Activated T-cell treated with anti-CD3 and anti-CD28 coated beads, Interleukin-2, amount 50 U/mL, for 4 hours (primary cell): Measurements from ENCODE around the gene RECQL5. TPM values are rescaled to one million over a fixed set of nuclear protein-coding genes. Genes with fewer than 3 reads are reported as not detected.

Source experiments
- ATAC-seq, 2 donors: fragments of 200-7000 bp; cut with Tn5 transposase; one replicate each; pipeline ENCODE4 v1.10.0; 2021
- DNase-seq: peaks from one replicate; pipeline ENCODE4 v3.0.0-alpha.2; 2020
- H3K27me3 Mint-ChIP-seq: one replicate; pipeline ENCODE4 v1.8.0; 2021; ENCODE audit warnings: low read depth, mixed read lengths
- H3K36me3 Mint-ChIP-seq: one replicate; pipeline ENCODE4 v1.8.0; 2022; ENCODE audit warnings: mixed read lengths; ENCODE audit not compliant: insufficient read depth
- H3K4me1 Mint-ChIP-seq: one replicate; pipeline ENCODE4 v1.8.0; 2021; ENCODE audit warnings: low read depth, mixed read lengths
- H3K4me3 Mint-ChIP-seq: one replicate; pipeline ENCODE4 v1.8.0; 2021; ENCODE audit warnings: mild to moderate bottlenecking, moderate library complexity, mixed read lengths
- H3K9me3 Mint-ChIP-seq: one replicate; pipeline ENCODE4 v1.8.0; 2021; ENCODE audit warnings: mixed read lengths
- total RNA-seq, 3 donors: library from RNA; stranded (reverse); gene quantifications; one replicate each; pipeline ENCODE4 v1.2.1, GENCODE V29; 2021

Gene RECQL5
- total RNA-seq, 3 donors from 2014 or later = 20.7 to 26.1 (median 21.8) TPM

- Mint-ChIP-seq H3K4me1 (peaks cover 9% of the 10 kb centered on the region), H3K36me3 (no peaks in the 10 kb centered on the region), H3K4me3 (no peak overlapping the region), H3K9me3 (no peaks in the 10 kb centered on the region), H3K27me3 (no peaks in the 10 kb centered on the region)
- no peak for DNase-seq
- ATAC-seq = no peak
These were observed 29.4 kb downstream of the RECQL5 start for GRCh38 chr17:75637551-75637950.

GRCh38 chr17:75637143-75637538 is 29.8 kb downstream of the RECQL5 start:
- no peaks in the 10 kb centered on the region for H3K36me3 Mint-ChIP-seq
- H3K4me3 Mint-ChIP-seq = no peak overlapping the region
- no peaks in the 10 kb centered on the region for H3K9me3 Mint-ChIP-seq
- peaks cover 9% of the 10 kb centered on the region for H3K4me1 Mint-ChIP-seq
- no peak for ATAC-seq
- no peak for DNase-seq
- no peaks in the 10 kb centered on the region for H3K27me3 Mint-ChIP-seq

DNA sequence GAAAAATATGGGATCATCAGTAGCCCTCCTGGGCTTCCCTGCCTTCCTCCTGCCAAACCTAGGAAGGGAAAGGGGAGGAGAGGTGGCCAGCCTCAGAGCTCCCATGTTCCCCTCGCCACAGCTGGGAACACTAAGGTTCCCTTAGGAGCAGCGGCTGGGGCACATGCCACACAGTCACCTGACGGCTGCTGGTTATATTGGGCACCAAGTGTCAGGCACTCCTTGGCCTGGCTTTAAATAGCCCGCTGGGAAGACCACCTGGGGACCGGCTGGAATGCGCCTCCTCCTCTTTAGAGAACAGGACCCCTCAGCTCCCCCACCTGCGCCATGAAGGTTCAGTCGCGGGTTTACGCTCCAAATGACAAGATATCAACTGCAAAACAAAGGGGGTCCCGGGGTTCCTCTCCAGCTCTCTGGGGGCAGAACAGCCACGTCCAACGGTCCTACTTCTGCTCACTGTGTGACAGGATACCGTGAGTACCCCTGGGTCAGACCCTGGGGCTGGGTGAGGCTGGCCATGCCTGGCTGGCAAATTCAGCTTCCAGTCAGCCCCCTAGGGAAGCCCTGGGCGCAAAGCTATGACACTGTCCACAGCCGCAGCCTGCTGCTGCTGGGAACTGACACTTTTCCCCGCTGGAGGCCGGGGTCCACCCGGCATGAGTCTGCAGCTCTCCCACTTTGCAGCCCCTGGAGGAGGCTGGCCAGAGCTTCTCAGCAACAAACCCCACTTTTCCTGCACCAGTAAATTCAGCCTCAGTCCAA is 30.4 kb downstream of the RECQL5 start:
- Mint-ChIP-seq H3K27me3 (no peaks in the 10 kb centered on the region), H3K36me3 (no peaks in the 10 kb centered on the region), H3K4me3 (no peak overlapping the region), H3K9me3 (no peaks in the 10 kb centered on the region), H3K4me1 (peaks cover 9% of the 10 kb centered on the region)
- DNase-seq (no peak), ATAC-seq (no peak)

DNA sequence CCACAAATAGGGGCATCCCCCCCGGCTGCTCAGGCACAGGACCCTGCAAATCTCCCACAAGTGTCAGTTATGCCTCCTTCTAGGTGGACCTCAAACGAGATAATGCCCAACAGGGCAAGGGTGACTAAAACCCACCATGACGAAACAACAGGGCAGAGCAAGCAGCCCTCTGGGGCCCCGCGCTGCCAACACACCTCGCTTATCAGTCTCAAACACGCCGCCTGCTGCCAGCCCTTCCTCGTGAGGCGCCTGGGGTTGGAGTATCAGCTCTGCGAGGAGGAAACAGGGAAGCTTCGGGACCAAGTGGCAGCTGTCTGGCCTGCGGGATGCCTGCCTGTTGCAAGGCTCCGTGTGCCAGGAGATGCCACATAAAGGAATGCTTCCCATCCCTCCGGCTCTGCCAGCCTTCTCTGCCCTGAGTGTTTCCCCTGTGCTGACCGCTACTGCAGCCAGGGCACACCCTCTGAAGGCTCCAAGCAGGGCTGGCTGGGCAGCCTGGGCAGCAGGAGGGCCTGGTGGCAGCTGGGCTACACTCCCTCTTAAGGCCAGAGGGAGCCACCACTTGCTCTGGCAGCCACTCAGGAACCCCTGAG is 31.2 kb downstream of the RECQL5 start:
- Mint-ChIP-seq H3K9me3 (no peaks in the 10 kb centered on the region), H3K4me1 (peaks cover 9% of the 10 kb centered on the region)
- no peak for ATAC-seq

DNA sequence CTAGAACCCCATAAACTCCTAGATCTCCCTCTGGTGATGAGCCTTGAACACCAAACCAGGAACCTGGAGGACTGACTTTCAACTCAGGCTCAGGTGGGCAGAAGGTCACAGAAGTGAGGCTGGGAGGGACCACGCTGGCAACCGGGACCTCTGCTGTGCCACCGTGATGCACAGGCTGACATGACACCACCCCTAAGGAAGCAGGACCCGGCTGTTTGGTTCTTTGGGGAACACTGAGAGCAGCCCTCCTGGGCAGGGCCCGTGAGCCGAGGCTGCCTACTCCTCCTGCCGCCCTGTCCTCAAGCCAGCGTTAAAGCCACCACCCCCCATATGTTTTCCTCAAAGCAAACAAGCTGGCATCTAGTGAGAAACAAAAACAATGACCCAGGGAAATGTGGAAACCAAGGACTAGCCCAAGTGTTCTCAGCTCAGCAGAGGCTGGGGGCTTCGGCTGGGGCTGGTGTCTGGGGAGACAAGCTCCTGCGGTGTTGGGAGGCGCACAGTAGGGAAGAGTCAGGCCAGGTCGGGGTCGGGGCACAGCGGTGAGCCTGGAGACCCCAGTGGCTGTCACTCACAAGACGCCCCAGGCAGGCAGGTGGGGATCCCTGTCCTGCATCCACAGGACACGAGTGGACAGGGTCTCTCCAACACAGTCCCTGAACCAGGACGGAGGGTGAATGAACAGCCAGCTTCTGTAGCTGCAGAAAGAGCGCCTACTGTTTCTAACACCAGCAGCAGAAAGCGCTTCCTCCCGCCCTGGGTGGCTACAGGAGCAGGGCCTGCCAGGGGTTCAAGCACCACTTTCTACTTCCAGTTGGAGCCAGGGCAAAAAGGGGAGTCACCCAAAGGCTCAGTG is 32.0 kb downstream of the RECQL5 start:
- H3K9me3 Mint-ChIP-seq = no peaks in the 10 kb centered on the region
- ATAC-seq = no peak
- DNase-seq = no peak
- no peaks in the 10 kb centered on the region for H3K36me3 Mint-ChIP-seq
- H3K27me3 Mint-ChIP-seq = no peaks in the 10 kb centered on the region
- peaks cover 9% of the 10 kb centered on the region for H3K4me1 Mint-ChIP-seq
- H3K4me3 Mint-ChIP-seq = no peak overlapping the region

More for the DNA sequence above, 31.2 kb downstream of the RECQL5 start:
- DNase-seq = no peak
- no peaks in the 10 kb centered on the region for H3K36me3 Mint-ChIP-seq
- H3K27me3 Mint-ChIP-seq = no peaks in the 10 kb centered on the region
- H3K4me3 Mint-ChIP-seq = no peak overlapping the region

DNA sequence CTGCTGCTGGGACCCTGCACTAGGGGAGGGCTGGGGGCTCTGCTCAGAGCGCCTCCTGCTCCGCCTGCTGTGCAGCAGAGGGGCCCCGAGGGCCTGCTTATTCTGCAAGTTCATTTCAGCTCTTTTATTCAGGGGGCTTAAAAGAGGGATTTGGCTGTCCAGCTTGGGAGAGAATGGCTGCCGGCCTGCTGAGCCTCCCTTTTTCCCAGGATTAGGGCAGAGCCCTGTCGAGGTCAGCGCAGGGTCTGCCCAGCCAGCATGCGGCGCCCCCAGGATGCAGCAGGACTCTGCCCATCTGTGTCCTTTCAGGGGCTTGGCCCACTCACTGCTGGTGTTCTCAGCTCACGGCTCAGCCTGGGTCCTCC is 32.6 kb downstream of the RECQL5 start:
- H3K4me3 Mint-ChIP-seq = no peak overlapping the region
- H3K9me3 Mint-ChIP-seq = no peaks in the 10 kb centered on the region
- no peaks in the 10 kb centered on the region for H3K36me3 Mint-ChIP-seq
- peaks cover 9% of the 10 kb centered on the region for H3K4me1 Mint-ChIP-seq
- no peak for ATAC-seq
- no peaks in the 10 kb centered on the region for H3K27me3 Mint-ChIP-seq
- no peak for DNase-seq

DNA sequence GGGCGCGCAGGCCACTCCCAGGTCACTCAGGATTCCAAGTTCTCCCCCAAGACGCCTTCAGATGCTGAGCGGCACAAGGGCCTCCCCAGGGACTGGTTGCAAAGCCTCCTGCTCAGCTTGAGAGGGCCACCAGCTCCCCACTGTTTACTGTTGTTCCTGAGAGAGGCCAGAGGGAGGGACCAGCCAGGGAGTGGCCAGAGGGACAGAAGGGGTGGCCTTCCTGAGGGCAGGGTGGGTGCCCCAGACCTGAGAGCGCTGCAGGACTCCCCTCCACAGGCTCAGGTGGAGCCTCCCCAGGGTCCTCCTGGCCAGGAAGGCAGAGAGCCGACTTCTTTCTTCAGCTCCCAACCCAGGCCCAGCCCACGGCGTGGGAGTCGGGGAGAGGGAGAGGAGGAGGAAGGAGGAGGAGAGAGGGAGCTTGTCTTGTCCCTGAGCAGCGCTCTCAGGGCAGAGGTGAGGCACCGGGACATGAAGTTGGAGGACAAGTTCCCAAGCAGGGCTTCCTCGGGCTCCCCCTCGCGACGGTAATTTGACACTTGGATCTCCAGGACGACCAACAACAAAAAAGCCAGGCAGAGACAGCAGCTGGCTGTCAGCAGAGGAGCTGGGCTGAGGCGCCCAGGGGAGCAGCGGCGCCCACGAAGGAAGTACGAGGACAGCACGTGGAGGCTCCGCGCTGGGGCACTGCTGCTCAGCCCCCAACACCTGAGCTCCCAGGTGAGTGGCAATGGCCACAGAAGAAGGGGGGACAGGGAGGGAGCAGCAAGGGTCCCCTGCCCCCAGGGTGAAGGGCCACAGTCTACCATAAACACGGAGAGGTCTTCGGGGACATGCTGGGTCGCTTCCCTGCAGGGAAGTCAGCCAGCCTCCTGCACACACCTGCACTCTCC is 33.2 kb downstream of the RECQL5 start:
- ATAC-seq (peak; percentile 32 to 45), DNase-seq (peak; percentile 39)
- Mint-ChIP-seq H3K36me3 (no peaks in the 10 kb centered on the region), H3K4me3 (no peak overlapping the region), H3K4me1 (peaks cover 9% of the 10 kb centered on the region), H3K27me3 (no peaks in the 10 kb centered on the region), H3K9me3 (no peaks in the 10 kb centered on the region)

GRCh38 chr17:75632863-75633485 is 34.0 kb downstream of the RECQL5 start, which contains the start of gene SMIM5:
Gene SMIM5, plus strand, starts transcription at chr17:75633434. Its CDS starts 6,768 bp downstream, at chr17:75640202.
- H3K4me1 Mint-ChIP-seq = peaks cover 9% of the 10 kb centered on the region
- H3K27me3 Mint-ChIP-seq = no peaks in the 10 kb centered on the region
- H3K4me3 Mint-ChIP-seq = no peak within 1 kb of the TSS

GRCh38 chr17:75632428-75632827 is 34.5 kb downstream of the RECQL5 start:
- H3K4me3 Mint-ChIP-seq = no peak overlapping the region
- no peaks in the 10 kb centered on the region for H3K27me3 Mint-ChIP-seq
- H3K4me1 Mint-ChIP-seq = peaks cover 9% of the 10 kb centered on the region
- no peaks in the 10 kb centered on the region for H3K9me3 Mint-ChIP-seq
- ATAC-seq = no peak
- no peak for DNase-seq
- no peaks in the 10 kb centered on the region for H3K36me3 Mint-ChIP-seq

More at GRCh38 chr17:75632863-75633485, 34.0 kb downstream of the RECQL5 start, which contains the start of gene SMIM5:
- Mint-ChIP-seq H3K36me3 (no peaks in the 10 kb centered on the region), H3K9me3 (no peaks in the 10 kb centered on the region)
- DNase-seq (peak; percentile 83), ATAC-seq (peak; percentile 87 to 90)

GRCh38 chr17:75631353-75631752 is 35.6 kb downstream of the RECQL5 start:
- no peak for ATAC-seq
- Mint-ChIP-seq H3K27me3 (no peaks in the 10 kb centered on the region), H3K36me3 (no peaks in the 10 kb centered on the region), H3K4me1 (peaks cover 9% of the 10 kb centered on the region), H3K4me3 (no peak overlapping the region), H3K9me3 (no peaks in the 10 kb centered on the region)
- no peak for DNase-seq

DNA sequence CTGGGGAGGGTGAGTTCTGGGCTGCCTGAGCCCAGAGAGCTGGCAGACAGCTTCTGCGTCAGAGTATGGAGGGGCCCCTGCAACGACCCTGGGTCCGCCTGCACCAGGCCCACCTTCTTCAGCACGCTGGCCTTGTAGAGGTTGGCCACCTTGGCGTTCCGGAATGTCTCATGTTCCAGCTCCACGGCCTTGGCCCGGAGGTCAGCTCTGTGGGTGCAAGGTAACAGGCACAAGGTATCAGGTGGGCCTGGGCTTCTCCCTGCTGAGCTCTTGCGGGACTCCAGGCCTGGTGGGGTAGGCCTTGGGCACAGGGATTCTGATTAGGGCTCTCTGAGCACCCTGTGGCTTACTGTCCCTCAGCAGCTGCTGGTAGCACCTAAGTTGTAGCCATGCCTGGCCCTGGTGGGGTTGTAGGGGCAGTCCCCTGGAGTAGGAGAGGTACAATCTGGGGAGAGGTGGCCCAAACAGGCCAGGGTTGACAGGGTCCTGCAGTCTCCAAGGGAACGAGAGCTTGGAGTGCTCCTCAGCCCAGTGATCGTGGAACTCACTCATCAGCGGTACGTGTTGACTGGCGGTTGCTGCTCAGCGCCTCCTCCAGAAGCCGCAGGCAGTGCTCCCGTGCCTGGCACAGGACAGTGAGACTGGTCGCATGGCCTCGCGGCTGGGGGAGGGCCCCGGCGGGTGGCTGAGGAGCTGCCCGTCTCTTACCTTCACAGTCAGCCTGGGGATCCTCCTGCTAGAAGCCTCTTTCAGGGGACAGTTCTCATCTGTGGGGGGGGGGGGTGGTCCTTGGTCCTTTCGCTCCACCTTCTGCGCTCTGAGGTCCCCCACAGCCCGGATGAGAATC is 36.7 kb downstream of the RECQL5 start:
- Mint-ChIP-seq H3K4me1 (peaks cover 9% of the 10 kb centered on the region), H3K4me3 (no peak overlapping the region), H3K9me3 (no peaks in the 10 kb centered on the region), H3K36me3 (no peaks in the 10 kb centered on the region), H3K27me3 (no peaks in the 10 kb centered on the region)
- ATAC-seq (no peak), DNase-seq (no peak)

GRCh38 chr17:75629157-75629556 is 37.8 kb downstream of the RECQL5 start:
- Mint-ChIP-seq H3K9me3 (no peaks in the 10 kb centered on the region), H3K4me1 (peaks cover 9% of the 10 kb centered on the region), H3K36me3 (no peaks in the 10 kb centered on the region), H3K27me3 (no peaks in the 10 kb centered on the region), H3K4me3 (peak overlapping the region; percentile 13)
- DNase-seq = no peak
- no peak for ATAC-seq

DNA sequence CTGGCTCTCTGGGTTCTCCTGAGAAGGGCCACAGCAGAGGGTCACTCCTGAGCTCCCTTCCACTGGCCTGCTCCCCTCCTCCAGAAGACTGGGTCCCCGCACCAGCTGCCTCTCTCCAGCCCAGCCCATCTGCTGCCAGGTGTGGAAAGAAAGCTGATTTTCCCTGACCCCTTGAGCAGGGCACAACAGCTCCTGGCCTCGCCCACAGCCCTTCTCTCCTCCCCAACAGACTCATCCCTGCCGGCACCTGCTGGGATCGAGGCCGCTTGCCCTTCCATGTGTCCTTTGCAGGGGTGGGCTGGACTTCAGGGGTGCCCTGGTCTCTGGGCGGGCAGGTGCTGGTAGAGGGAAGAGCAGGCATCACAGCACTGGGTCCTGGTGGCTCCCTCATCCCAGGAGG is 38.5 kb downstream of the RECQL5 start:
- no peaks in the 10 kb centered on the region for H3K9me3 Mint-ChIP-seq
- no peak for DNase-seq
- ATAC-seq = no peak

More for the DNA sequence above, 38.5 kb downstream of the RECQL5 start:
- H3K27me3 Mint-ChIP-seq = no peaks in the 10 kb centered on the region
- H3K36me3 Mint-ChIP-seq = no peaks in the 10 kb centered on the region
- H3K4me1 Mint-ChIP-seq = peaks cover 5% of the 10 kb centered on the region
- H3K4me3 Mint-ChIP-seq = no peak overlapping the region
